Measurements from ENCODE around the gene LYRM7.

LYRM7 gene

DNA sequence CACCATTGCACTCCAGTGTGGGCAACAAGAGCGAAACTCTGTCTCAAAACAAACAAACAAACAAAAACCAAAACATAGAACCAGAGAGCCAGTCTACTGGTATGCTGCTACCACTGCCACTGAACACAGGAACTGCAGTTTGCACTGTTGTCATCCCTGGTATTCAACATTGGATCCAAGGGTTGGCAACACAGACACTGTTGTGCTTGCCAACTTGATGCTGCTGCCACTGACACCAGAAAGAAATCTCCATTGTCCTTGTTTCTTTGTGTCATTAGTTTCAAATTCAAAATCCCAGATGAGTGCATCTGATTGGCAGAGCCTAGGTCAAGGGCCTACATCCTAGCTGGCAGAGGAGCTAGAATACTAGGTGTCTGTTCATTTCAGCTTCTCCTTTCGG lies 21.9 kb upstream of the LYRM7 start:
- no peak overlapping the region for H3K4me3 ChIP-seq (ENCODE audit: control insufficient read depth, low read depth, low read length)
- no peak for DNase-seq (ENCODE audit: low read depth)
- TF ChIP-seq, protein P1, sequence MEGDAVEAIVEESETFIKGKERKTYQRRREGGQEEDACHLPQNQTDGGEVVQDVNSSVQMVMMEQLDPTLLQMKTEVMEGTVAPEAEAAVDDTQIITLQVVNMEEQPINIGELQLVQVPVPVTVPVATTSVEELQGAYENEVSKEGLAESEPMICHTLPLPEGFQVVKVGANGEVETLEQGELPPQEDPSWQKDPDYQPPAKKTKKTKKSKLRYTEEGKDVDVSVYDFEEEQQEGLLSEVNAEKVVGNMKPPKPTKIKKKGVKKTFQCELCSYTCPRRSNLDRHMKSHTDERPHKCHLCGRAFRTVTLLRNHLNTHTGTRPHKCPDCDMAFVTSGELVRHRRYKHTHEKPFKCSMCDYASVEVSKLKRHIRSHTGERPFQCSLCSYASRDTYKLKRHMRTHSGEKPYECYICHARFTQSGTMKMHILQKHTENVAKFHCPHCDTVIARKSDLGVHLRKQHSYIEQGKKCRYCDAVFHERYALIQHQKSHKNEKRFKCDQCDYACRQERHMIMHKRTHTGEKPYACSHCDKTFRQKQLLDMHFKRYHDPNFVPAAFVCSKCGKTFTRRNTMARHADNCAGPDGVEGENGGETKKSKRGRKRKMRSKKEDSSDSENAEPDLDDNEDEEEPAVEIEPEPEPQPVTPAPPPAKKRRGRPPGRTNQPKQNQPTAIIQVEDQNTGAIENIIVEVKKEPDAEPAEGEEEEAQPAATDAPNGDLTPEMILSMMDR (IDR thresholded peaks at IDR 0.05; ENCODE audit: control insufficient read depth, insufficient read depth, low read depth, low read length, missing control alignments), result no peak

DNA sequence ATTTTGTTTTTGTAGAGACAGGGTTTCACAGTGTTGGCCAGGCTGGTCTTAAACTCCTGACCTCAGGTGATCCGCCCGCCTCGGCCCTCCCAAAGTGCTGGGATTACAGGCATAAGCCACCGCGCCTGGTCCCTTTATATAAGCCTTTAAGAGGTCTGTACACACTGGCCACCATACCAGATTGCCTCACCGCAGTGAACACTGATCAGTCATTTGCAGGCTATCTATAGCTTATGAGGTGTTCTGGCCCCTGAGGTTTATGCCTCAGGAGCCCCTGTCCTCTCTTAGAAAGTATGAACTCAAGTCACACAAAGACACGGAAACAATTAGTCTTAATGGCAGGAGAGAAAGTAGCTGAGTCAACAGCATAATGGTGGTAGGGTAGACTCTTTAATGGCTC lies 20.3 kb upstream of the LYRM7 start:
- H3K4me3 ChIP-seq (ENCODE audit: control insufficient read depth, low read depth, low read length), result no peak overlapping the region
- TF ChIP-seq, protein P1 (IDR thresholded peaks at IDR 0.05; ENCODE audit: control insufficient read depth, insufficient read depth, low read depth, low read length, missing control alignments), result no peak
- no peak for DNase-seq (ENCODE audit: low read depth)

DNA sequence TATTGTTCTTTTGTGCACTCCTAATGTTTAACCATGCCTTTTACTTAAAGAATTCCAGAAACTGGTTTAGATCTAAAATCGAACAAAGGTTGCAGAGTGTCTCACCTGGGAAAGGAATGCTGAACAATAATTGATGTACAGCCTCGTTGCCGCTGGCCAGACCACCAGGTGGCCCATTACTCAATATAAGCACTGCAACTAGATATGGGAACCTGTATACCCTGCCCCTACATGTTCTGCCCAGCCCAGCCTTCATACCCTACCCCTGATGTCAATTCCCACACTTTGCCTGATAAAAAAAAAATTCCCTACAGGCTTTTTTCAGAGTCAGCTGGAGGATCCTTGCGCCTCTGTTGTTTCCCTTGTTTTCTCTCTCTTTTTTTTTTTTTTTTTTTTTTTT lies 19.5 kb upstream of the LYRM7 start:
- no peak overlapping the region for H3K4me3 ChIP-seq (ENCODE audit: control insufficient read depth, low read depth, low read length)
- DNase-seq (ENCODE audit: low read depth), result no peak
- TF ChIP-seq, protein P1 (IDR thresholded peaks at IDR 0.05; ENCODE audit: control insufficient read depth, insufficient read depth, low read depth, low read length, missing control alignments), result no peak

- DNase-seq (ENCODE audit: low read depth), result no peak
- no peak overlapping the region for H3K4me3 ChIP-seq (ENCODE audit: control insufficient read depth, low read depth, low read length)
- TF ChIP-seq, protein P1 (IDR thresholded peaks at IDR 0.05; ENCODE audit: control insufficient read depth, insufficient read depth, low read depth, low read length, missing control alignments), result no peak
These were observed 14.4 kb upstream of the LYRM7 start for GRCh38 chr5:131156385-131156784.

DNA sequence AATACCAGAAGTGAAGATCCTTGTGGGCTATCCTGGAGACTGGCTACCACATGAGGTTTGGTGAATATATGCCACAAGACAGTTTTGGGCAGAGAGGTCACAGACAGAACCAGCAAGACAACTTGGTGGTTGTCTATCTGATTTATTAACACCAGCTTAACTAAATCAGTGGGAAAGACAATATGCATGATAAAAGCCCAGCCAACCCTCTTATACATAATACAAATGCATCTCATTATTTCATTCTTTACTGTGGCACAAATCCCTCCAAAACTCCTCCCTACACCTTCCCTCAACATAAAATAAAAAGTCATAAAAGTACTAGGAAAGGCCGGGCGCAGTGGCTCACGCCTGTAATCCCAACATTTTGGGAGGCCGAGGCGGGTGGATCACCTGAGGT lies 13.8 kb upstream of the LYRM7 start:
- DNase-seq (ENCODE audit: low read depth), result no peak
- no peak overlapping the region for H3K4me3 ChIP-seq (ENCODE audit: control insufficient read depth, low read depth, low read length)
- TF ChIP-seq, protein P1 (IDR thresholded peaks at IDR 0.05; ENCODE audit: control insufficient read depth, insufficient read depth, low read depth, low read length, missing control alignments), result no peak

- TF ChIP-seq, protein P1 (IDR thresholded peaks at IDR 0.05; ENCODE audit: control insufficient read depth, insufficient read depth, low read depth, low read length, missing control alignments), result no peak
- no peak overlapping the region for H3K4me3 ChIP-seq (ENCODE audit: control insufficient read depth, low read depth, low read length)
- DNase-seq (ENCODE audit: low read depth), result no peak
These were observed 10.6 kb upstream of the LYRM7 start for GRCh38 chr5:131160134-131160533.

Data from AG09309 (cell line).